HG03457 (cell line): ENCODE data around the gene KAZN.
"Not testable (repeated sequence)": the region's sequence is repeated elsewhere in the genome, so short reads cannot be mapped to it uniquely, and the experiment has no call there.

Experiments
- ATAC-seq: cut with Tn5 transposase; IDR thresholded peaks from one replicate; pipeline ENCODE4 v1.9.1; 2021; ENCODE audit warnings: moderate number of reproducible peaks; ENCODE audit not compliant: unreplicated experiment

KAZN gene

DNA sequence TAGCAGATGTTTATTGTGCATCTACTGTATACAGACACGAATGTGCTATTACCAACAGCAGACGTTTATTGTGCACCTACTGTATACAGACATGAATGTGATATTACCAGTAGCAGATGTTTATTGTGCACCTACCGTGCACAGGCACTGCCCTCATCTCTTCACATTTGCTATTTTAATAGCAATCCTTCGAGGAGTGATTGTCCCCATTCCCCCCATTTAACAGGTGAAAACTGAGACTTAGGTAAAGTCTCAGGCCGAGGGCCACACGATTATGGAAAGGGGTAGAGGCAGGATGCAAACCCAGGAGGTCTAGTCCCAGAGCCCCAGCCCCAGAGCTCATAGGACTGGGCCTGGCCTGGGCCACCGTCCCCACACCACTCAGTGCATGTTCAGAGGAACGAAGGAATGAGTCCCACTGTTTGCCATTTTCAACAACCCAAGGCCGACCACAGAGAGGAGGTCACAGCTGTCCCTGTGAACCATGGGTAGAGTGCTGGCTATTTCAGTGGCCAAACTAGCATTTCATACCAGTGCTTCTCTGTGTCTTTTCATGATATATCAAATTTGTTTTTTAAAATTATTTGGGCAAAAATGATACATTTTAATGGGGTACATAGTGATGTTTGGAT lies 440.6 kb downstream of the KAZN start:
- no peak for ATAC-seq

DNA sequence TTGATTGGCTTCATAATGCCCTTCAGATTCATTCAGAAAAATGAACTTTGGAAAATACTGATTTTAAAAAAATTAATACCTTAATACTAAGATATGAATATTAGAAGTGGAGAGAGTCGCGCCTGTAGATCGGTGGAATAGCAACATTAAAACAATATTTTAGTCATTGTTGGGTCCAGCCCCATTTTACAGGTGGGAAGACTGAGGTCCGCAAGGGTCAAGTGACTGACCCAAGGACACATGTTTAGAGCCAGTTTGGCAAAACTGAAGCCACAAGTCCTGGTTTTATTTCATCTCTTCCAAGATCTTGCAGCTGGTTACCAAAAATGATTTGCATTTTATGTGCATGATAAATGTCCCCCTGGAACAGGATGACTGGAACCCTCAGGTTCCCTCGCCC lies 441.4 kb downstream of the KAZN start:
- no peak for ATAC-seq

- ATAC-seq: not testable (repeated sequence)
Observed at GRCh38 chr1:15040685-15041084, 442.2 kb downstream of the KAZN start.

GRCh38 chr1:15042866-15043265 lies 444.4 kb downstream of the KAZN start:
- ATAC-seq: no peak

GRCh38 chr1:15043934-15044333 lies 445.4 kb downstream of the KAZN start:
- ATAC-seq: no peak

DNA sequence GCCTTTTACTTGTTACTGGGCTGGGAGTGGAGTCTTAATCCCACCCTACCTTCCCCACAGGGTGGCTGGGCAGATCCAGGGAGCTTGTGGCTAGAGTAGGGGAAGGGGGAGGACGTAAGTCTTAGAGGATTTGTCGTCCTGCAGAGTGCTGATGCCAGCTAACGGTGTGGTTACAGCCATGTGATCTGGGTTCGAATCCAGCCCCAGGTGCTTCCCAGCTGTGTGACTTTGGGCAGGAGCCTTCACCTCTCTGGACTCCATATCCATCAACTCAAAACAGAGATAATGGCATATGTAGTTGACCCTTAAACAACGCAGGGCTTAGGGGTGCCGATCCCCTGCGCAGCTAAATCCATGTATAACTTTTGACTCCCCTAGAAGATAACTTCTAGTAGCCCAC lies 446.6 kb downstream of the KAZN start:
- no peak for ATAC-seq

GRCh38 chr1:15046487-15047165 lies 448.1 kb downstream of the KAZN start:
- no peak for ATAC-seq

DNA sequence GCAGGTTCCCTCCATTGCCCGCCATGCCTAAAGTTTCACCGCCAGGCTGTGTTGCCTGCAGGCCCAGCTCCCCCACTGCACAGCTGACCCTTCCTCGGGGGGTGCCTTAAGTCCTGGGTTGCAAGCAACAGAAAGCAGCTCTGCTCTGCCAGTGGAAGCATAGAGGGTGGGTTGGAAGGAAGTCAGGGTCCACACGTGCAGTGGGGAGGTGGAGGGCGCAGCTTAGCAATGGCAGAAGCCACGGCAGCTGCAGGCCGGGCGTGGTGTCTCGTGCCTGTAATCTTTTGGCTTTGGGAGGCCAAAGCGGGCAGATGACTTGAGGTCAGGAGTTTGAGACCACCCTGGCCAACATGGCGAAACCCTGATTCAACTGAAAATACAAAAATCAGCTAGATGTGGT lies 448.8 kb downstream of the KAZN start:
- ATAC-seq: no peak

- ATAC-seq: no peak
Observed at GRCh38 chr1:15048437-15048980, 450.0 kb downstream of the KAZN start.

GRCh38 chr1:15049067-15049466 lies 450.6 kb downstream of the KAZN start:
- no peak for ATAC-seq

GRCh38 chr1:15051882-15052528 lies 453.5 kb downstream of the KAZN start:
- no peak for ATAC-seq

GRCh38 chr1:15053153-15053552 lies 454.7 kb downstream of the KAZN start:
- ATAC-seq: no peak

GRCh38 chr1:15055736-15056415 lies 457.4 kb downstream of the KAZN start:
- no peak for ATAC-seq

DNA sequence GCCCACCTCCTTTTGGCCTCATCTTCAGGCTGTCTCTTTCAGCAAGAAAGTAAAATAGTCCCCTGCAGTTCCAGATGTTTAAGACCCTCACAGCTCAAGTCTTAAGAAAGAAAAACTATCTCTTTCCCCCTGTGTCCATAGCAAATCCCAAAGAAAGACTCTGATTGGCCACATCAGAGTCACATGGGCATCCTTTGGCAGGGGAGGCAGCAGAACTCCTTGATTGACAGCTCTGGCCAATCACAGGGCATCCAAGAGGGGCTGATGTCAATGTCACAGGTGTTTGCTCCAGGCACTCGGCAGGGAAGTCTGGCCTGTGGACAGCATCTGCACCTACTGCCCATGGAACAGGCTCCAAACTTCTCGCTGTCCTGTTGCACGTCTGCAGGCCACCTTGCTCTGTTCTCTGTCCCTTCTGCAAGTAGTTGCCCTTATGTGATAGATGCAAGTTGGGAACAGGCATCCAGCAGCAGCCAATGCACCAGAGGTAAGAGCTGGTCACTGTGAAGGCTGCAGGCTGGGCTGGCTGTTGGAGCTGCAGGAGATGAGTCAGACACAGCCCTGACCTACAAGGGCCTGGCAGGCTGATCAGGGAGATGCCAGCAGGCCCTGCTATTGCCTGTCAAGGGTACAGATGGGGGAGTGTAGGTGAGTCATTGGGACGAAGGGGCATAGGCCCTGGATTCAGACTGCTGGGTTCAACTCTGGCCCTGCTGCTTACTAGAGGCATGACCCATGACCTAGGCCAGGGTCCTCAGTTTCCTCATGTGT lies 458.2 kb downstream of the KAZN start:
- ATAC-seq: no peak

DNA sequence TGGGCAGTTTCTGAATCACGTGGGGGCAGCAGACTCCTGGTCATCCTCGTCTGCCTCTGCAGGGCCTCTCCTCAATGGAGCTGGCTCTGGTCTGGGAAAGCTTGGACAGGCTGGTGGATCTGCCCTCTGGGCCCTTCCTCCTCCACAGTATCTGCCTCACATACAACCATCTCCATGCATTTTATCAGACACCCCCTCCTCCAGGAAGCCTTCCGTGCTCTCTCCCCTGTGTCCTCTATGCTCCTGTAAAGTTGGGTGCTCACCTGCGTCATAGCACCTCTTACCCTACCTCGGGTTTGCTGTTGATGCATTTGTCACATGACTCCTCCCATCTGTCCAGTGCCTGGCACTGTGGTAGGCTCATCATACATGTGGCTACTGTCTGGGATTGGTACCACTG lies 459.3 kb downstream of the KAZN start:
- no peak for ATAC-seq

DNA sequence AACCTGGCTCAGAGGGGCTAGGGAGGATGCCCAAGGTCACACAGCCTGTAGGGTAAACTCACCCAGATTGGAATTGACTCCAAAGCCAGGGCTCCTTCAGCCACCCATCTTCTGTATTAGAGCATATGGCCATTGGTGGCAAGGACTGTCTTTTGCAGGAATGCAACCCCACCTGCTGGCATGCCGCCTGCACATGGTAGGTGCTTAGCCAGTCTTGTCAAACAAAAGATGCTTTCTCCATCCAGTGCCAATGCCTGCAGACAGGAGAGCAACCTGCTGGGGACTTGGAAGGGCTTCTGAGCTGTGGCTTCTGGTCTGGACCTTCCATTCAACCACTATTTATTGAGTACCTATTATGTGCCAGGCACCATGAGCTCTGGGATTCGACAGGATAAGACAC lies 459.8 kb downstream of the KAZN start:
- ATAC-seq: no peak

DNA sequence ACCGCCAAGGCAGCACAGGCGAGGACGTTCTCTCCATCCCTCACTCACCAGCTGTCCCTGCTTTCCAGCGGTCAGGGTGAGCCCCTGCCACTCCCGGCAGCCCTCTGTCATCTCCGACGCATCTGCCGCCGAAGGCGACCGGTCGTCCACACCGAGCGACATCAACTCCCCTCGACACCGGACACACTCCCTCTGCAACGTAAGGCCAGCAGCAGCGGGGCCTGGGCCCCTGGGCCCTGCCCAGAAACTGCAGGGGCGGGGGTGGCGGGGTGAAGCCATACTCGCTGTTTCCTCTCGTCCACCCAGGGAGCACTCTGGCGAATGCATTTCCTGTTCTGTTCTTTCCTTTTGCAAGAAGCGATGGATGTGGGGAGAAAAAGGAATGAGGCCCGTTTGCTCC lies 461.6 kb downstream of the KAZN start:
- no peak for ATAC-seq

DNA sequence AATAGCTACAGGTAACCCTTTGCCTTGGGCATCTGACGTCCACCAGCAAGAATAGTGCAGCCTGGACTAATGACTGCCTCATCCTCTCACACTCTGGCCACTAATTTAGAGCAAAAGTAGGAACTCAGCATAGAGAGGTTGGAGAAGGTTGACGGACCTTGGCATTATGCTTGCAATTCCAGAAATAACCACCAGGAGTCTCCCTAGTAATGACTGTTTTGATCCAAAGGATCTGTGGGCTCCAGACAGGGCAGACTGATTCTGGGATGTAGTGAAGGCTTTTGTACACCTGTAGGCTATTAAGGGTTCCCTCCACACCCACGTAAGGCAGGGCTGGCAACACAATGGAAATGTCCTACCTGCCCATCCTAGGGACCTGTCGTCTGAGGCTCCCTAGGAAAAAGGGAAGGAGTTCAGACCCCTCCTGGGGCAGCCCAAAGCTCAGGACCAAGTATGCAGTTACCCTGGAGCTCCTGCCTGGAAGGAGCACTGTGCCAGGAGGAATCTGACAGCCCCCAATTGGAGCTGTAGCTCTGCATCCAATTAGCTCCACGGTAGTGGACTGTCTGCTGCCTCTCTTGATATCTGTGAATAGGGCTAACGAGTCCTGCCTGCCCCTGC lies 464.1 kb downstream of the KAZN start:
- ATAC-seq: no peak

DNA sequence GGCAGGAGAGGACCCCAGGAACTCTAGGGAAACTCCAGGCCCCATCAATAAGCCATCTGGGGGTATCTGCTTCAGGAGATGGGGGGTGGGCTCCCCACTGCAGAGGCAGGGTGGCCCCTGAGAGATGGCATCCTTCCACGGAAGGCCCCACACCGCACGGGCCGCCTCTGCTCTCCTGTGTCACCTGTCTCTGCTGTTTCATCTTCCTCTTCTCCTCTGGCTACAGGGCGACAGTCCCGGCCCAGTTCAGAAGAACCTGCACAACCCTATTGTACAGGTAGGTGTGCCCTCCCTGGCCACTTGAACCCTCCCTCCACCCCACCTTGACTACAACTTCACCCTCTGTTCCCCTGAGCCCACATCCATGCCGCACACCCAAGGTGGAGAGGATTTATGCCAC lies 464.9 kb downstream of the KAZN start:
- no peak for ATAC-seq

GRCh38 chr1:15063783-15064182 lies 465.3 kb downstream of the KAZN start:
- no peak for ATAC-seq
